ENCODE results near the gene FHDC1. TPM values are rescaled to one million over a fixed set of nuclear protein-coding genes. Genes with fewer than 3 reads are reported as not detected.

The FHDC1 gene
- total RNA-seq, 1 experiment from 2014 or later, result 6.0 TPM

GRCh38 chr4:152992027-152992426 lies 55.9 kb downstream of the FHDC1 start:
- Mint-ChIP-seq H3K27ac (ENCODE audit: unreplicated experiment) (peak overlapping the region; percentile 58), H3K4me1 (ENCODE audit: low read depth, unreplicated experiment) (peaks cover 24% of the 10 kb centered on the region), H3K9me3 (ENCODE audit: low read depth, unreplicated experiment) (no peaks in the 10 kb centered on the region), H3K36me3 (ENCODE audit: insufficient read depth, unreplicated experiment) (peaks cover 4% of the 10 kb centered on the region), H3K27me3 (ENCODE audit: unreplicated experiment) (no peaks in the 10 kb centered on the region), H3K4me3 (ENCODE audit: low read depth, unreplicated experiment) (no peak overlapping the region)
- intact Hi-C loops (cut with micrococcal nuclease; ENCODE audit: unreplicated experiment), result no loop called here
- peak; percentile 41 for DNase-seq
- no peak for TF ChIP-seq CTCF (IDR thresholded peaks at IDR 0.05; ENCODE audit: unreplicated experiment)
- CTCF ChIA-PET, result no interaction called here
- BruUV-seq (replicated peaks), result no TSS peak

GRCh38 chr4:152992466-152992865 lies 56.3 kb downstream of the FHDC1 start:
- H3K27me3 Mint-ChIP-seq (ENCODE audit: unreplicated experiment), result no peaks in the 10 kb centered on the region
- H3K4me3 Mint-ChIP-seq (ENCODE audit: low read depth, unreplicated experiment), result no peak overlapping the region
- H3K27ac Mint-ChIP-seq (ENCODE audit: unreplicated experiment), result peak overlapping the region; percentile 58
- CTCF ChIA-PET, result no interaction called here
- no peak for TF ChIP-seq CTCF (IDR thresholded peaks at IDR 0.05; ENCODE audit: unreplicated experiment)
- BruUV-seq (replicated peaks), result no TSS peak
- H3K9me3 Mint-ChIP-seq (ENCODE audit: low read depth, unreplicated experiment), result no peaks in the 10 kb centered on the region
- H3K36me3 Mint-ChIP-seq (ENCODE audit: insufficient read depth, unreplicated experiment), result peaks cover 4% of the 10 kb centered on the region
- intact Hi-C loops (cut with micrococcal nuclease; ENCODE audit: unreplicated experiment), result no loop called here
- peaks cover 25% of the 10 kb centered on the region for H3K4me1 Mint-ChIP-seq (ENCODE audit: low read depth, unreplicated experiment)
- DNase-seq, result no peak

DNA sequence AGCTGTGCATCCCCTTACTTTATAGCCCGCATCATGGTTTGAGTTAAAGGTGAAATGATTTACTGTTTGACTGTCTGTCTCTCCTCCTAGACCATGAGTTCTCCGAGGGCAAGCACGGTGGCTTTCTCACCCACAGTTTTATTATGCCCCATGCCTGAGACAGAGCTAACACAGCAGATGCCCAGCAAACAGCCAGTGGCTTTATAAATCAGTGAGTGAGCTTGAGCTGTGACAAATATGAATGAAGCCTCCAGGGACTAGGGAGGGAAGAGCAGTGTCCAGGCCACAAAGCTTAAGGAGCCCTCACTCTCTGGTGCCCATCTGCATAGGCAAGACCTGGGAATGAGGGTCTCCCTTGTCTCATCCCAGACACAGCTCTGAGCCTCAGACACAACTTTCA lies 57.9 kb downstream of the FHDC1 start:
- CTCF ChIA-PET, result no interaction called here
- H3K4me1 Mint-ChIP-seq (ENCODE audit: low read depth, unreplicated experiment), result peaks cover 35% of the 10 kb centered on the region
- no peaks in the 10 kb centered on the region for H3K27me3 Mint-ChIP-seq (ENCODE audit: unreplicated experiment)
- H3K27ac Mint-ChIP-seq (ENCODE audit: unreplicated experiment), result no peak overlapping the region
- H3K4me3 Mint-ChIP-seq (ENCODE audit: low read depth, unreplicated experiment), result no peak overlapping the region
- H3K9me3 Mint-ChIP-seq (ENCODE audit: low read depth, unreplicated experiment), result no peaks in the 10 kb centered on the region
- peaks cover 4% of the 10 kb centered on the region for H3K36me3 Mint-ChIP-seq (ENCODE audit: insufficient read depth, unreplicated experiment)
- no peak for DNase-seq
- no TSS peak for BruUV-seq (replicated peaks)
- TF ChIP-seq CTCF (IDR thresholded peaks at IDR 0.05; ENCODE audit: unreplicated experiment), result no peak
- intact Hi-C loops (cut with micrococcal nuclease; ENCODE audit: unreplicated experiment), result no loop called here

GRCh38 chr4:152996111-152996571 lies 60.0 kb downstream of the FHDC1 start:
- CTCF ChIA-PET, result no interaction called here
- Mint-ChIP-seq H3K4me1 (ENCODE audit: low read depth, unreplicated experiment) (peaks cover 35% of the 10 kb centered on the region), H3K27ac (ENCODE audit: unreplicated experiment) (peak overlapping the region; percentile 77), H3K27me3 (ENCODE audit: unreplicated experiment) (no peaks in the 10 kb centered on the region), H3K4me3 (ENCODE audit: low read depth, unreplicated experiment) (no peak overlapping the region), H3K9me3 (ENCODE audit: low read depth, unreplicated experiment) (no peaks in the 10 kb centered on the region), H3K36me3 (ENCODE audit: insufficient read depth, unreplicated experiment) (peaks cover 4% of the 10 kb centered on the region)
- intact Hi-C loops (cut with micrococcal nuclease; ENCODE audit: unreplicated experiment), result no loop called here
- peak; percentile 17 for DNase-seq
- no TSS peak for BruUV-seq (replicated peaks)
- no peak for TF ChIP-seq CTCF (IDR thresholded peaks at IDR 0.05; ENCODE audit: unreplicated experiment)
